Neural cell (in vitro differentiated cells): ENCODE measurements around the gene S100B. TPM values are rescaled to one million over a fixed set of nuclear protein-coding genes. Genes with fewer than 3 reads are reported as not detected.
A peak's percentile ranks its signal among the peaks of the same experiment; 100 is the strongest.

Experiments
- H2AFZ ChIP-seq: fragments of 200-600, 300-800 bp; sonication (generic), shearing (Covaris generic); 2 replicates; pipeline ENCODE4 v1.6.0; 2014; ENCODE audit warnings: low read depth, mild to moderate bottlenecking, antibody characterized with exemption, low read length, moderate library complexity
- H3F3A ChIP-seq: fragments of 200-600 bp; shearing (Covaris generic); 2 replicates; pipeline ENCODE4 v1.6.1; 2016; ENCODE audit warnings: mild to moderate bottlenecking, moderate library complexity, mixed read lengths, antibody characterized with exemption, low read length; ENCODE audit not compliant: insufficient read depth, poor library complexity, severe bottlenecking
- H3K27ac ChIP-seq: fragments of 200-600, 300-800 bp; sonication (generic), shearing (Covaris generic); 2 replicates; pipeline ENCODE4 v1.5.1; 2014; ENCODE audit warnings: mild to moderate bottlenecking, low read length, moderate library complexity
- H3K27me3 ChIP-seq: fragments of 300-800, 200-600 bp; sonication (generic), shearing (Covaris generic); 2 replicates; pipeline ENCODE4 v1.6.0; 2014; ENCODE audit warnings: mild to moderate bottlenecking, low read depth, low read length, moderate library complexity; ENCODE audit not compliant: insufficient read depth
- H3K36me3 ChIP-seq: fragments of 300-800, 200-600 bp; sonication (generic), shearing (Covaris generic); 2 replicates; pipeline ENCODE4 v1.5.1; 2014; ENCODE audit warnings: mild to moderate bottlenecking, antibody characterized with exemption, low read length, moderate library complexity; ENCODE audit not compliant: insufficient read depth
- H3K4me2 ChIP-seq: fragments of 300-800, 200-600 bp; sonication (generic), shearing (Covaris generic); 2 replicates; pipeline ENCODE4 v1.6.0; 2014; ENCODE audit warnings: mild to moderate bottlenecking, low read length
- H3K4me3 ChIP-seq: fragments of 300-800, 200-600 bp; sonication (generic), shearing (Covaris generic); 2 replicates; pipeline ENCODE4 v1.5.1; 2014; ENCODE audit warnings: mild to moderate bottlenecking, low read length, moderate library complexity
- H3K79me2 ChIP-seq: fragments of 200-600 bp; shearing (Covaris generic); replicated peaks from 2 replicates; pipeline ENCODE4 v1.6.0; 2014; ENCODE audit warnings: mild to moderate bottlenecking, low read length, moderate library complexity; ENCODE audit not compliant: insufficient read depth
- H3K9ac ChIP-seq: fragments of 300-800, 200-600 bp; sonication (generic), shearing (Covaris generic); 2 replicates; pipeline ENCODE4 v1.6.1; 2016; ENCODE audit warnings: mild to moderate bottlenecking, low read length, mixed read lengths
- H3K9me2 ChIP-seq: fragments of 200-600 bp; shearing (Covaris generic); 2 replicates; pipeline ENCODE4 v1.6.1; 2016; ENCODE audit warnings: mild to moderate bottlenecking, low read length, mixed read lengths; ENCODE audit not compliant: insufficient read depth
- H3K9me3 ChIP-seq: fragments of 200-600, 300-800 bp; sonication (generic), shearing (Covaris generic); 2 replicates; pipeline ENCODE4 v1.6.1; 2016; ENCODE audit warnings: mild to moderate bottlenecking, mixed run types, low read length, moderate library complexity, mixed read lengths
- H4K20me1 ChIP-seq: fragments of 200-600 bp; shearing (Covaris generic); 2 replicates; pipeline ENCODE4 v1.6.1; 2016; ENCODE audit warnings: mild to moderate bottlenecking, mixed run types; ENCODE audit not compliant: insufficient read depth
- EP300 ChIP-seq: fragments of 450-650 bp; conservative IDR thresholded peaks from 2 replicates; pipeline ENCODE4 v1.6.1; 2014; ENCODE audit warnings: antibody characterized with exemption, mild to moderate bottlenecking, moderate library complexity; ENCODE audit not compliant: poor library complexity, severe bottlenecking
- EZH2 ChIP-seq: fragments of 200-600, 300-800 bp; shearing (Covaris generic), sonication (generic); IDR thresholded peaks from 2 replicates; pipeline ENCODE4 v1.6.1; 2014; ENCODE audit warnings: antibody characterized with exemption, low read length, borderline replicate concordance, mild to moderate bottlenecking; ENCODE audit not compliant: insufficient read depth, poor library complexity, severe bottlenecking
- MXI1 ChIP-seq: fragments of 450-650 bp; conservative IDR thresholded peaks from 2 replicates; pipeline ENCODE4 v1.6.1; 2014; ENCODE audit warnings: antibody characterized with exemption, mild to moderate bottlenecking; ENCODE audit not compliant: poor library complexity, severe bottlenecking
- POLR2AphosphoS5 ChIP-seq: IDR thresholded peaks from 2 replicates; pipeline ENCODE4 v1.6.1; 2012
- RAD21 ChIP-seq: fragments of 450-650 bp; conservative IDR thresholded peaks from 2 replicates; pipeline ENCODE4 v1.6.1; 2014; ENCODE audit warnings: antibody characterized with exemption, mild to moderate bottlenecking, moderate library complexity
- REST ChIP-seq: IDR thresholded peaks from 2 replicates; pipeline ENCODE4 v1.6.1; 2012; ENCODE audit warnings: borderline replicate concordance
- SMC3 ChIP-seq: fragments of 450-650 bp; conservative IDR thresholded peaks from 2 replicates; pipeline ENCODE4 v1.6.1; 2014; ENCODE audit warnings: antibody characterized with exemption, mild to moderate bottlenecking, moderate library complexity; ENCODE audit not compliant: poor library complexity
- TAF1 ChIP-seq: IDR thresholded peaks from 2 replicates; pipeline ENCODE4 v1.6.1; 2012; ENCODE audit warnings: low read depth
- polyA plus RNA-seq: library from polyadenylated mRNA; depleted of rRNA; stranded (reverse); fragments of >200 nt; gene quantifications from 2 replicates; pipeline ENCODE4 v1.2.3, GENCODE V29; 2014

The S100B gene
- polyA plus RNA-seq, 1 donor from 2014 or later: 1.4 TPM

- Histone ChIP-seq H3F3A (peaks cover 4% of the 10 kb centered on the region), H3K9ac (peak overlapping the region; percentile 90), H3K79me2 (peaks cover 54% of the 10 kb centered on the region), H2AFZ (no peak overlapping the region), H3K27me3 (no peaks in the 10 kb centered on the region), H3K27ac (peak overlapping the region; percentile 90), H3K9me3 (no peaks in the 10 kb centered on the region), H3K4me2 (peak overlapping the region; percentile 85), H3K4me3 (peak overlapping the region; percentile 80), H3K9me2 (no peaks in the 10 kb centered on the region), H3K36me3 (peaks cover 5% of the 10 kb centered on the region), H4K20me1 (peaks cover 2% of the 10 kb centered on the region)
- no peak for TF ChIP-seq SMC3
- no peak for TF ChIP-seq TAF1
- no peak for TF ChIP-seq EP300
- no peak for TF ChIP-seq EZH2
- TF ChIP-seq REST: no peak
- TF ChIP-seq RAD21: no peak
- no peak for TF ChIP-seq MXI1
These were observed 31.8 kb upstream of the S100B start for GRCh38 chr21:46636550-46637285.

GRCh38 chr21:46636181-46636512 lies 31.3 kb upstream of the S100B start:
- peaks cover 2% of the 10 kb centered on the region for H4K20me1 ChIP-seq
- H3K9me3 ChIP-seq: no peaks in the 10 kb centered on the region
- peaks cover 54% of the 10 kb centered on the region for H3K79me2 ChIP-seq
- H3K4me3 ChIP-seq: peak overlapping the region; percentile 80
- H3K27me3 ChIP-seq: no peaks in the 10 kb centered on the region
- H3F3A ChIP-seq: peaks cover 4% of the 10 kb centered on the region
- peak overlapping the region; percentile 90 for H3K9ac ChIP-seq
- H3K4me2 ChIP-seq: peak overlapping the region; percentile 85
- peak overlapping the region; percentile 74 for H2AFZ ChIP-seq
- no peaks in the 10 kb centered on the region for H3K9me2 ChIP-seq
- peak overlapping the region; percentile 90 for H3K27ac ChIP-seq
- TF ChIP-seq RAD21: no peak
- TF ChIP-seq EP300: no peak
- TF ChIP-seq EZH2: no peak
- TF ChIP-seq POLR2AphosphoS5: no peak
- peaks cover 5% of the 10 kb centered on the region for H3K36me3 ChIP-seq
